Measurements from ENCODE around the gene DNAI2. TPM values are rescaled to one million over a fixed set of nuclear protein-coding genes. Genes with fewer than 3 reads are reported as not detected.
A peak's percentile ranks its signal among the peaks of the same experiment; 100 is the strongest.

The DNAI2 gene
- total RNA-seq, 1 donor from 2014 or later = not detected

DNA sequence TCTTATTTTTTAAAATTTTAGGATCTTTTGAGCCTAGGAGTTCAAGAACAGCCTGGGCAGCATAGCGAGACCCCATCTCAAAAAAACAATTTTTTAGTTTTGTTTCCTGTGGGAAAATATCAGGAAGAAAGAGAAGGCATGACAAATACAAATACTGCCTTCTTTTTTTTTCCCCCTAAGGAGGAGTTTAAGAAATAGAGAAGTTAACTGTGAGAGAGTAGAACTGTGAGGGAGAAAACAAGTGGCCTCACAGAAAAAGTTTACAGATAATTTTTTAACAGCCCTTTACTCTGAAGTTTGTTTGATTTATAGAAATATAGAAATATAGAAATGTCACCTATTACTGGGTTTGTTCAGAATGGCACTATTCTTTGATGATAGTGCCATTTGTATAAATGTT is 39.5 kb upstream of the DNAI2 start:
- Mint-ChIP-seq H3K36me3 (ENCODE audit: low read depth, unreplicated experiment) (peaks cover 4% of the 10 kb centered on the region), H3K9me3 (ENCODE audit: unreplicated experiment) (no peaks in the 10 kb centered on the region), H3K27me3 (ENCODE audit: low read depth, unreplicated experiment) (peaks cover 19% of the 10 kb centered on the region), H3K27ac (ENCODE audit: unreplicated experiment) (no peak overlapping the region), H3K4me3 (ENCODE audit: unreplicated experiment) (no peak overlapping the region), H3K4me1 (ENCODE audit: low read depth, unreplicated experiment) (no peaks in the 10 kb centered on the region)
- FAIRE-seq = no peak
- no peaks in the 10 kb centered on the region for H3K4me1 ChIP-seq (ENCODE audit: insufficient read depth, low read length)
- H3K79me2 ChIP-seq (ENCODE audit: insufficient read depth, low read length) = no peaks in the 10 kb centered on the region
- H3K4me3 ChIP-seq (ENCODE audit: insufficient read depth, low read depth, low read length) = no peak overlapping the region
- no peak overlapping the region for H3K27ac ChIP-seq (ENCODE audit: low read depth, low read length)
- H3K36me3 ChIP-seq (ENCODE audit: insufficient read depth, low read length) = no peaks in the 10 kb centered on the region
- H3K9ac ChIP-seq (ENCODE audit: low read length) = no peak overlapping the region
- H3K27me3 ChIP-seq (ENCODE audit: insufficient read depth, low read length) = peaks cover 6% of the 10 kb centered on the region
- H3K9me3 ChIP-seq (ENCODE audit: insufficient read depth, low read depth, low read length) = no peaks in the 10 kb centered on the region
- no peak overlapping the region for H2AFZ ChIP-seq (ENCODE audit: low read depth, low read length)
- no peak for TF ChIP-seq CTCF (IDR thresholded peaks at IDR 0.05; ENCODE audit: insufficient read depth, low read depth, low read length)
- no peak for TF ChIP-seq EZH2 (IDR thresholded peaks at IDR 0.05; ENCODE audit: insufficient read depth, low read length)
- no peak for DNase-seq (ENCODE audit: low read depth)
- H3K4me2 ChIP-seq (ENCODE audit: low read length) = no peak overlapping the region
- no peaks in the 10 kb centered on the region for H4K20me1 ChIP-seq (ENCODE audit: insufficient read depth, low read length)

GRCh38 chr17:74235040-74235581 is 38.9 kb upstream of the DNAI2 start:
- H3K27ac Mint-ChIP-seq (ENCODE audit: unreplicated experiment) = no peak overlapping the region
- peak overlapping the region; percentile 58 for H2AFZ ChIP-seq (ENCODE audit: low read depth, low read length)
- no peaks in the 10 kb centered on the region for H3K9me3 Mint-ChIP-seq (ENCODE audit: unreplicated experiment)
- H3K79me2 ChIP-seq (ENCODE audit: insufficient read depth, low read length) = no peaks in the 10 kb centered on the region
- H3K4me2 ChIP-seq (ENCODE audit: low read length) = peak overlapping the region; percentile 37
- H3K4me1 Mint-ChIP-seq (ENCODE audit: low read depth, unreplicated experiment) = no peaks in the 10 kb centered on the region
- no peak for FAIRE-seq
- no peaks in the 10 kb centered on the region for H3K4me1 ChIP-seq (ENCODE audit: insufficient read depth, low read length)
- peaks cover 6% of the 10 kb centered on the region for H3K36me3 Mint-ChIP-seq (ENCODE audit: low read depth, unreplicated experiment)
- TF ChIP-seq EZH2 (IDR thresholded peaks at IDR 0.05; ENCODE audit: insufficient read depth, low read length) = no peak
- no peak for TF ChIP-seq CTCF (IDR thresholded peaks at IDR 0.05; ENCODE audit: insufficient read depth, low read depth, low read length)
- peaks cover 6% of the 10 kb centered on the region for H3K27me3 ChIP-seq (ENCODE audit: insufficient read depth, low read length)
- H3K27ac ChIP-seq (ENCODE audit: low read depth, low read length) = no peak overlapping the region
- H3K4me3 ChIP-seq (ENCODE audit: insufficient read depth, low read depth, low read length) = no peak overlapping the region
- H3K27me3 Mint-ChIP-seq (ENCODE audit: low read depth, unreplicated experiment) = peaks cover 19% of the 10 kb centered on the region
- no peaks in the 10 kb centered on the region for H3K9me3 ChIP-seq (ENCODE audit: insufficient read depth, low read depth, low read length)
- no peak overlapping the region for H3K9ac ChIP-seq (ENCODE audit: low read length)
- no peaks in the 10 kb centered on the region for H3K36me3 ChIP-seq (ENCODE audit: insufficient read depth, low read length)
- no peak overlapping the region for H3K4me3 Mint-ChIP-seq (ENCODE audit: unreplicated experiment)
- no peak for DNase-seq (ENCODE audit: low read depth)
- H4K20me1 ChIP-seq (ENCODE audit: insufficient read depth, low read length) = no peaks in the 10 kb centered on the region

DNA sequence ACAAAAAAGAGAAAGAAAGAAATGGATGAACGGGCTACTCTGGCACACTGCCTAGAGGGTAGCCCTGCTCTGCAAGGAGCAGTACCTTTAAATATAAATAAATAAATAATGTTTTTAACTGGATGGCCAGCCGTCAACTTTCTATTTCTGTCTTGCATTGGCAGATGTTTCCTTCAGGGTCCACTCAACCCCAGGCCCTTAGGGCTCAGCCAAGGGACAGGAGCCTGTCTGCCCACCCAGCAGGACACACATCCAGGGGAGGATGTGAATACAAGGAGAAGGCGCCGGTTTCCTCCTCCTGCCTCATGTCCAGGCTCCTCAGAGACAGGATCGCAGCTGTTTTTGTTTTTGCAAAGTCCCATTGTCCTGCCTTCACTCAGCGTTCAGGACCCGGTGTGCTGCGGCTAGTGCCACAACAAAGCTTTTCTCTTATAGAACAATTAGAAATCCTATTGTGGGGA is 38.1 kb upstream of the DNAI2 start:
- no peak overlapping the region for H3K27ac Mint-ChIP-seq (ENCODE audit: unreplicated experiment)
- no peaks in the 10 kb centered on the region for H3K9me3 ChIP-seq (ENCODE audit: insufficient read depth, low read depth, low read length)
- H3K9me3 Mint-ChIP-seq (ENCODE audit: unreplicated experiment) = no peaks in the 10 kb centered on the region
- H3K36me3 ChIP-seq (ENCODE audit: insufficient read depth, low read length) = no peaks in the 10 kb centered on the region
- no peak overlapping the region for H3K9ac ChIP-seq (ENCODE audit: low read length)
- H3K4me1 Mint-ChIP-seq (ENCODE audit: low read depth, unreplicated experiment) = peaks cover 2% of the 10 kb centered on the region
- H3K4me3 Mint-ChIP-seq (ENCODE audit: unreplicated experiment) = no peak overlapping the region
- H3K27ac ChIP-seq (ENCODE audit: low read depth, low read length) = no peak overlapping the region
- no peak overlapping the region for H3K4me2 ChIP-seq (ENCODE audit: low read length)
- no peak overlapping the region for H2AFZ ChIP-seq (ENCODE audit: low read depth, low read length)
- H3K4me1 ChIP-seq (ENCODE audit: insufficient read depth, low read length) = no peaks in the 10 kb centered on the region
- H3K4me3 ChIP-seq (ENCODE audit: insufficient read depth, low read depth, low read length) = no peak overlapping the region
- peaks cover 6% of the 10 kb centered on the region for H3K27me3 ChIP-seq (ENCODE audit: insufficient read depth, low read length)
- no peak for FAIRE-seq
- no peak for DNase-seq (ENCODE audit: low read depth)
- no peak for TF ChIP-seq CTCF (IDR thresholded peaks at IDR 0.05; ENCODE audit: insufficient read depth, low read depth, low read length)
- TF ChIP-seq EZH2 (IDR thresholded peaks at IDR 0.05; ENCODE audit: insufficient read depth, low read length) = no peak
- H3K27me3 Mint-ChIP-seq (ENCODE audit: low read depth, unreplicated experiment) = peaks cover 22% of the 10 kb centered on the region
- H3K79me2 ChIP-seq (ENCODE audit: insufficient read depth, low read length) = no peaks in the 10 kb centered on the region
- peaks cover 6% of the 10 kb centered on the region for H3K36me3 Mint-ChIP-seq (ENCODE audit: low read depth, unreplicated experiment)
- H4K20me1 ChIP-seq (ENCODE audit: insufficient read depth, low read length) = no peaks in the 10 kb centered on the region

Data from astrocyte (in vitro differentiated cells and primary cell).